GM20000 (cell line): ENCODE data around the gene MMP28.

ENCODE experiments used
- DNase-seq: peaks from one replicate; pipeline ENCODE4 v3.0.0; 2012; ENCODE audit warnings: low spot score
- TF ChIP-seq, protein P1 (sequence below): IDR thresholded peaks from 2 replicates; pipeline ENCODE4 v1.5.1; 2012; ENCODE audit warnings: mild to moderate bottlenecking, control low read depth; ENCODE audit errors: extremely low read depth, missing control alignments

Gene MMP28

DNA sequence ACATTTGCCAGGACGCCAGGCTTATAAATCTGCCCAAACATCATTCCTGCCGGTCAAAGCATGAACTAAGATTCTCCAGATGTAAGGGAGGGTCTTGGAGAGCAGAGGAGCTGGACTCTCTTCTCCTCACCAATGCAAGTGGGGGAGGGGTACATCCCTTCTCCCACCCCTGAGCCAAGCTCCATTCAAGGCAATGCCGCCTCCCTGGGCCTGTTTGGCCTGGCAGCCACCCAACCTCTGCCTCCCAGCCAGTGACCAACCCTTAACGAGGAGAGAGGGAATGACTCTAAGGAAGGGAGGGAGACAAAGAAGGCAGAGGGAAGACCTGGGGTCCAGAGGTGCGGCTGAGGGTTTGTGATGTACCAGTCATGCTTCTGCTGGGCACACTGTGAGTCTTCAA lies 20.9 kb downstream of the MMP28 start:
- TF ChIP-seq, protein P1, sequence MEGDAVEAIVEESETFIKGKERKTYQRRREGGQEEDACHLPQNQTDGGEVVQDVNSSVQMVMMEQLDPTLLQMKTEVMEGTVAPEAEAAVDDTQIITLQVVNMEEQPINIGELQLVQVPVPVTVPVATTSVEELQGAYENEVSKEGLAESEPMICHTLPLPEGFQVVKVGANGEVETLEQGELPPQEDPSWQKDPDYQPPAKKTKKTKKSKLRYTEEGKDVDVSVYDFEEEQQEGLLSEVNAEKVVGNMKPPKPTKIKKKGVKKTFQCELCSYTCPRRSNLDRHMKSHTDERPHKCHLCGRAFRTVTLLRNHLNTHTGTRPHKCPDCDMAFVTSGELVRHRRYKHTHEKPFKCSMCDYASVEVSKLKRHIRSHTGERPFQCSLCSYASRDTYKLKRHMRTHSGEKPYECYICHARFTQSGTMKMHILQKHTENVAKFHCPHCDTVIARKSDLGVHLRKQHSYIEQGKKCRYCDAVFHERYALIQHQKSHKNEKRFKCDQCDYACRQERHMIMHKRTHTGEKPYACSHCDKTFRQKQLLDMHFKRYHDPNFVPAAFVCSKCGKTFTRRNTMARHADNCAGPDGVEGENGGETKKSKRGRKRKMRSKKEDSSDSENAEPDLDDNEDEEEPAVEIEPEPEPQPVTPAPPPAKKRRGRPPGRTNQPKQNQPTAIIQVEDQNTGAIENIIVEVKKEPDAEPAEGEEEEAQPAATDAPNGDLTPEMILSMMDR: no peak
- no peak for DNase-seq

DNA sequence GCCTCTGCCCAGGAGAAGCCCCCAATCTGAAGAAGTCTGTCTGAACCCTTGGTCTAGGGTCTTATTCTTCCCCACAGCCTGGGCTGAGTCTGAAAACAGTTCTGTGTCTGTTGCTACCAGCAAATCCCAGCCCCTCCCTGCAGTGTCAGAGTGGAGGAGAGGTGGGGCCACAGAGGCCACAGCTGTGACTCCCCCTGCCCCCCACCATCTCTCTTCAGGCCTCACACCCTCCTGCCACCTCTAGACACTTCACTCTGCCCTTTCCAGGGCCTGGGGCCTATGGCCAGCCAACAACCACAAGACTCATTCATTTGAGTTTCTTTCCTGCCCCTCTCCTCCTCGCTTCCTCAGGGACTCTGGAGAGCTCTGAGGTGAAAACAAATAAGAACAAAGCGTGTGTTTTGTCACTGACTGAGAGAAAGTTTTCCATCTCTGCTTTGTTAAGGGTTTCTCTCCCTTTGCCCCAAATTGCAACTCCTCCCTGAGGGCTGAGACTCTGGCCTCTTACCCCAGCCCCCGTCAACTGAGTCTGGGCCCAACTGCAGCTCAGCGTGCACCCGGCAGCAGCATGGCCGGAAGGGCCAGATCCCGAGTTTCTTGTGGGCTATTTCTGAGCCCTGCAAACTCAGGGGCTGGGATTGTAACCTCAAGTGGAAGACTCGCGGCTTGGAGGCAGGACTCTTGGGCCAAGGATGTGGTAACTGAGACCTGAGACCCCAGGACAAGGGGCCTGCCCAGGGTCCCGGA lies 21.6 kb downstream of the MMP28 start:
- DNase-seq: no peak
- TF ChIP-seq, protein P1: no peak

DNA sequence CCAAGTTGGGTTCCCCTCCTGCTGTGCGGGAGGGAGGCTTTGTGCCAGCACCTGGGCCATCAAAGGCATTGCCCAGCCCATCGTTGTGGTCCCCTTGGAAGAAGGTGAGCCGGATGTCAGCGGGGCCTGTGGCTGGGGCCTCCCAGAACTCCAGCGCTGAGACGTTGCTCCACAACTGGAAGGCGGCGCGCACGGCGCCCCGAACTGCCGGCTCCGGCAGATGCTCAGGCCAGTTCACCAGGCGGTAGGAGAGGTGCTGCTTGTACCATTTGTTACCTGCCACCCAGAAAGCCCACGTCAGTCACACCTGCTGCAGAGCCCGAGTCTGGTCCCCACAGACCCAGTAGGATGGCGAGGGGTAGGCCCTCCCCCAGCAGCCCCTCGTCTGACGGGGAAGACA lies 22.3 kb downstream of the MMP28 start:
- no peak for DNase-seq
- TF ChIP-seq, protein P1: no peak

DNA sequence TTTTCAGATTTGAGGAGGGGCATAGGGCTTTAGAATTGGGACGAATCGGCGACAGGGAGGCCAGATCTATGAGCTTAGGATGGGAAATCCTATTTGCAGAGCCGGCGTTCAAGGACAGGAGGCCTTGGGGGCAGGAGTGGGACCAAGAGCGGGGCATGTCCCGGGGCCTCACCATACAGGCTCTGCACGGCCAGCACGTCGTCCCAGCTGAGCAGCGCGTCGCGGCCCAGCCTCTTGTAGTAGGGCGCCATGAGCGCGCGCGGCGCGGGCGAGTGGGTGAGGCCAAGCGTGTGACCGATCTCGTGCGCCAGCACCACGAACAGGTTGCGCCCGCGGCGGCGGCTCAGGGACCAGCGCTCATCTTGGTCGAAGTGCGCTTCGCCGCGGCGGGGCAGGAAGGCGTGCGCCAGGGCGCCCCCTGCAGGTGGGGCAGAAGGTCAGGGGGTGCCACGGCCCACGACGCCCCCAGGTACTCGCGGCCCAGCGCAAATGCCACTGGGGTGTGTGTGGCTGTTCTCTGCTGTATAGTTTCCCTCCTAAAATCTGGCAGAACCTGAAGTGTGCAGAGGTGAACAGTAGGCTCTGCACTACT lies 25.4 kb downstream of the MMP28 start:
- TF ChIP-seq, protein P1: peak; percentile 22

DNA sequence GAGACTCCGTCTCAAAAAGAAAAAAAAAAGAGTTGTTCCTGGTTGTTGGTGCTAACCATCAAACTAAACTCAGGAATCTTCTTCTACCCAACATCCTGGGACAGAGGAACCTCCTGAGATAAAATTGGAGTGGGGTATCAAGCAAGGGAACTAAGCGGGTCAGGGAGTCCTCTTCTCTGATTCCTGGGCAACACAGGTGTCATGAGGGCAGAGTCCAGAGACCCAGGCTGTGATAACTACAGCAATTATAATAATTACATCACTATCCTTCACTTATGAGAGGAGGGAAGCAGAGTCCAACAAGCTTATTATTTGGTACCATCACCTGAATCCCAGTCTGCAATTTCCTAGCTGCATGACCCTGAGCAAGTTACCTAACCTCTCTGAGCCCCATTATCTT lies 26.6 kb downstream of the MMP28 start:
- TF ChIP-seq, protein P1: no peak

More for the DNA sequence above, 25.4 kb downstream of the MMP28 start:
- no peak for DNase-seq

DNA sequence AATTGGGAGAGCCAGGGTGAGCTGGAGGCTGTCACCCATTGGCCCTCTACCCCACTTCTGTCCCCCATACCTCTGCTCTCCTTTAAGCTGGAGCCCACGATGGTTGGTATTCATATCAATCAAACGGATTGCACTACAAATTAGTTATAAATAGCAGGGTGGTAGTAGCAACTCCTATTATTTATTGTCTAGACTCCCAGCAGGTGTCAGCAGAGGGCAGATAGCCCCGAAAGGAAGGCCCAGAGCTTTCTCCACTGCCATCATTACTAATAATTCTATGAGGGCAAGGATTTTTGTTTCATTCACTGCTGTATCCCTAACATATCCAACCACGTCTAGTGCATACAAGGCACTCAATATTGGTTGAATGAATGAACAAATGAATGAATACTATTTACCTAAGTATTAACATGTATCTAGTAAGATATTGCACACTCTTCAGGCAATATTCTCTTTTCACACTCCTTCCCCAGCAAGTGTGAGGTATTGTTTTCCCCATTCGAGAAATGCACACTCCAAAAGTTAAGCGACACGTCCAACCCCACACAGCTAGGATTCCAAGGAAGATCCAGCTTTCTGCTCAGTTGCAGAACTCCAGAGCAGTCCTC lies 28.4 kb downstream of the MMP28 start:
- TF ChIP-seq, protein P1: peak; percentile 17
- peak; percentile 79 for DNase-seq

More for the DNA sequence above, 26.6 kb downstream of the MMP28 start:
- DNase-seq: no peak

DNA sequence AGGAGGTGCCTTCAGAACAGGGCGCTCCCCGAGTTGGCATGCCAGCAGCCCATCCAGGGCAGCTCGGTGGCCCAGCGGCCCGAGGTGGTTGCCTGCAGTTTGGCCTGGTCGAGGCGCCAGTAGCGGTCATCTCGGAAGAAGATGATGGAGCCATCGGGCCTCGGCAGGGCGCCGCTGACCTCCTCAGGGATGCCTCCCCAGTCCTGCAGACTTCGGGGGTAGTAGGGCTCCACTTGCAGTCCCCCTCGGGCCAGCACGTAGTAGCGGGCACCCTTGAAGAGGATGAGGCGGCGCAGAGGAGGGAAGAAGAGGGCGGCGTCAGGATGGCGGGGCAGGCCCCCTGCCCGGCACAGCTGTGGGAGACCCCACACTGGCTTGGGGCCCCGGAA lies 29.0 kb downstream of the MMP28 start:
- TF ChIP-seq, protein P1: no peak
- no peak for DNase-seq
